ENCODE results near the gene MACROD1. TPM values are rescaled to one million over a fixed set of nuclear protein-coding genes. Genes with fewer than 3 reads are reported as not detected.

Gene MACROD1
- total RNA-seq, 4 donors from 2014 or later, result 17.1 to 30.0 (median 29.3) TPM

DNA sequence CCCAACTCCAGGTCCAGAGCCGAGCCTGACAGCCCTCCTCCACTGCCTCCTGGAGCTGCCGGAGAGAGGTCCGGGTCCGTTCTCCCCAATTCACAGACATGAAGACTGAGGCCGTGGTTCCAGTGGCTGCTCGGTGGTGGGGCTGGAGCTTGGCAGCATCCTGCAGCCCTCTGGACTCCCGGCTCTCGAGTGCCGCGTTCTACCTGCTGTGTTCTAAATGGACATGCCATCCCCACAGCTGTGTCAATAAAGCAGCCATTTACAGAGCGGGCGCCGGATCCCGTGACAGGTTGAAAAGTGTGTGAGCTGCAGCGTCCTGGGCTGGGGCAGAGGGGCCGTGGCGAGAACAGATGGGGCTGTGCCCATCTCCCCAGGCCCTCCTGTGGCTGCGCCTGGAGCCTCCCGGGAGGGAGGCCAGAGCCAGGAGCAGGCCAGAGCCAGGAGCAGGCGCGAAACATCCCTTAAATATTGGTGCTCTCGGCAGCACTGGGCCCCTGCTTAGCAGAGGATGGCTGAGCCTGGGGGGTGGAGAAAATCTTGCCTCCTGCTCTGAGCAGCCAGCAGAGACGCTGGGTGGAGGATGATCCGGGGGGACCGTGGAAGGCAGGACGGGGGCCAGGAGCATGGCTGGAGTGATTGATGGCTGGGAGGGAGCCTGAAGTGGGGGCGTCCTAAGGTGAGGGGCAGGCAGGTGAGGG is 84.0 kb downstream of the MACROD1 start:
- no peak overlapping the region for H3K27ac ChIP-seq
- no peaks in the 10 kb centered on the region for H3K4me1 ChIP-seq
- no peak for TF ChIP-seq POLR2A (IDR thresholded peaks at IDR 0.05)
- TF ChIP-seq, protein P1, sequence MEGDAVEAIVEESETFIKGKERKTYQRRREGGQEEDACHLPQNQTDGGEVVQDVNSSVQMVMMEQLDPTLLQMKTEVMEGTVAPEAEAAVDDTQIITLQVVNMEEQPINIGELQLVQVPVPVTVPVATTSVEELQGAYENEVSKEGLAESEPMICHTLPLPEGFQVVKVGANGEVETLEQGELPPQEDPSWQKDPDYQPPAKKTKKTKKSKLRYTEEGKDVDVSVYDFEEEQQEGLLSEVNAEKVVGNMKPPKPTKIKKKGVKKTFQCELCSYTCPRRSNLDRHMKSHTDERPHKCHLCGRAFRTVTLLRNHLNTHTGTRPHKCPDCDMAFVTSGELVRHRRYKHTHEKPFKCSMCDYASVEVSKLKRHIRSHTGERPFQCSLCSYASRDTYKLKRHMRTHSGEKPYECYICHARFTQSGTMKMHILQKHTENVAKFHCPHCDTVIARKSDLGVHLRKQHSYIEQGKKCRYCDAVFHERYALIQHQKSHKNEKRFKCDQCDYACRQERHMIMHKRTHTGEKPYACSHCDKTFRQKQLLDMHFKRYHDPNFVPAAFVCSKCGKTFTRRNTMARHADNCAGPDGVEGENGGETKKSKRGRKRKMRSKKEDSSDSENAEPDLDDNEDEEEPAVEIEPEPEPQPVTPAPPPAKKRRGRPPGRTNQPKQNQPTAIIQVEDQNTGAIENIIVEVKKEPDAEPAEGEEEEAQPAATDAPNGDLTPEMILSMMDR (IDR thresholded peaks at IDR 0.05), result no peak
- no peak overlapping the region for H3K4me3 ChIP-seq
- no peak for DNase-seq
- H3K36me3 ChIP-seq, result no peaks in the 10 kb centered on the region
- no peaks in the 10 kb centered on the region for H3K9me3 ChIP-seq
- no peaks in the 10 kb centered on the region for H3K27me3 ChIP-seq

DNA sequence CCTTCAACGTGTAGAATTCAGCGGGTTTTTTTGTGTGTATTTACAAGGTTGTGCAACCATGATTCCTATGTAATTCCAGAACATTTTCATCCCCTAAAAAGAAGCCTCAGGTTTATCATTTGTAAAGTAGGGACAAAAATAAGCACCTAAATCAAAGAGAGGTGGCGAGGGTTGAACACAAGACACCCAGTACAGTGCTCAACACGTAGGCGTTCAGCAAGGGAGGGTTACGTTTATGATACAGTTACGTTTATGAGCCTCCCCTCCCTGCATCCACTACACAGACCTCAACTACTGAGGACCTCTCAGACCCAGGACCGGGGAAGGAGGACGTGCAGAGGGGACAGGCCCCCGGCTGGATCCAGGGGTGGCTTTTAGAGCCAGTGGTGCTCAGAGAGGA is 85.5 kb downstream of the MACROD1 start:
- H3K27ac ChIP-seq, result no peak overlapping the region
- H3K36me3 ChIP-seq, result no peaks in the 10 kb centered on the region
- TF ChIP-seq POLR2A (IDR thresholded peaks at IDR 0.05), result no peak
- TF ChIP-seq, protein P1 (IDR thresholded peaks at IDR 0.05), result no peak
- H3K9me3 ChIP-seq, result no peaks in the 10 kb centered on the region
- no peak overlapping the region for H3K4me3 ChIP-seq
- DNase-seq, result no peak
- H3K4me1 ChIP-seq, result no peaks in the 10 kb centered on the region
- no peaks in the 10 kb centered on the region for H3K27me3 ChIP-seq

DNA sequence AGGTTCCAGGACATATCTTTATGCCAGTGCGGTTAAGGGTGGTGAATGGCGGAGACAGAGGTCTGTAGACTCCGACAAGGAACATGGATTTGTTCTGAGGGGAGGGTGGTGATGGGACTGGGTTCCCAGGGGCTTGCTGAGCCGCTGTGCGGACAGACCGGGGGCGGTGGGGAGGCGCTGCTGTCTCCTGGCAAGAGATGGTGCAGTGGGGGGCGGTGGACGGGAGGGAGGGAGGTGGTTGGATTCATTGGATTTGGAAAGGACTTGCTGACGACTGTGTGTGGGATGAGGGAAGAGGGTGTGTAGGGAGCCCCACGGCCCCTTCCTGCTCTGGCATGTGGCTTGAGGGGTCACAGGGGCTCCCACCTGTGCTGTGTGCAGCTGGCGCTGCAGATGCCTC is 87.0 kb downstream of the MACROD1 start:
- no peak overlapping the region for H3K4me3 ChIP-seq

DNA sequence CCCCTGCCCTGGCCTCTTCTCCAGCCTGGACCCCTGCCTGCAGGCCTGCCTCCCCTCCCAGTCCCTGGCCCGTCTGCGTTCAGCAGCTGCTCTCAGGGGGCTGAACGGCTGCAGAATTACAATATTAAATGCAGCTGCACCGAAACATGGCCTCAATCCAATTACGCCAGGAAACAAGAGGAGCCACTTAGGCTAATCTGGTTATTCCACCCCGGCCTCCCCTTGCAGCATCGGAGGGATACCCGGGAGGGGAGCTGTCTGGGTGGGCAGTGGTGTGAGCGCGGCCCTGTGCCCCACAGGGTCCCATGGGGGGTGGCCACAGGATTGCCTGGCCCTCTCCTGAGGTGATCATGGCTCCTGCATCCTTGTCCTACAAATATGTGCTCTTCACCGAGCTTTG is 87.6 kb downstream of the MACROD1 start:
- no peak for TF ChIP-seq POLR2A (IDR thresholded peaks at IDR 0.05)
- TF ChIP-seq, protein P1 (IDR thresholded peaks at IDR 0.05), result no peak
- Histone ChIP-seq H3K4me3 (no peak overlapping the region), H3K27me3 (no peaks in the 10 kb centered on the region), H3K27ac (no peak overlapping the region), H3K9me3 (no peaks in the 10 kb centered on the region), H3K4me1 (no peaks in the 10 kb centered on the region), H3K36me3 (no peaks in the 10 kb centered on the region)
- DNase-seq, result no peak

More for the DNA sequence above, 87.0 kb downstream of the MACROD1 start:
- TF ChIP-seq POLR2A (IDR thresholded peaks at IDR 0.05), result no peak
- TF ChIP-seq, protein P1 (IDR thresholded peaks at IDR 0.05), result no peak
- H3K36me3 ChIP-seq, result no peaks in the 10 kb centered on the region
- no peaks in the 10 kb centered on the region for H3K4me1 ChIP-seq
- no peaks in the 10 kb centered on the region for H3K27me3 ChIP-seq
- H3K9me3 ChIP-seq, result no peaks in the 10 kb centered on the region
- no peak for DNase-seq
- no peak overlapping the region for H3K27ac ChIP-seq

DNA sequence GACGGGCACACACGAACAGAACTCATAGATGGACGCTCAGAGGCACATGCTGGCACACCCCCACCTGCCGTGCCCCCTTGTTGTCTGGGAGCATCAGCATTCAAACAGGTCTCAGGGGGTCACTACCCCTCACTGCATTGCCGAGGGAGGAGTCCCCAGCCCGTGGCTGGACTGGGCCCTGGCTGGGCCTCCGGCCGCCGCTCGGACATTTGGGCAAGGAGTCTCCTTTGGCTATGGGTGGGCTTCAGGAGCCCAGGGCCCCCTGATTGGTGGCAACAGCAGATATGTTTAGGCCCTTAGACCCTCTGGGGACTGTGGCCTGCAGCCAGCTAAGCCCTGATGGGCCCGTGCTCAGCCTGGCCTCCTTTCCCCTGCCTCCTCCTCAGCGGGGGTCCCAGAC is 88.3 kb downstream of the MACROD1 start:
- DNase-seq, result no peak
- H3K9me3 ChIP-seq, result no peaks in the 10 kb centered on the region
- no peaks in the 10 kb centered on the region for H3K4me1 ChIP-seq
- no peak for TF ChIP-seq POLR2A (IDR thresholded peaks at IDR 0.05)
- TF ChIP-seq, protein P1 (IDR thresholded peaks at IDR 0.05), result no peak
- no peak overlapping the region for H3K4me3 ChIP-seq
- no peak overlapping the region for H3K27ac ChIP-seq
- no peaks in the 10 kb centered on the region for H3K36me3 ChIP-seq
- no peaks in the 10 kb centered on the region for H3K27me3 ChIP-seq

Measured in Peyer's patch (tissue), 4 donors.